H1 (cell line): ENCODE measurements around the gene INPP4B. TPM values are rescaled to one million over a fixed set of nuclear protein-coding genes. Genes with fewer than 3 reads are reported as not detected.

Experiments
- CTCF ChIA-PET: fragments of 300-600 bp; sonication (Branson Sonifier 250); formaldehyde crosslinking; loops from one replicate; lab custom pipeline; 2021; ENCODE audit not compliant: partially characterized antibody; lab: Charles Lee
- POLR2A ChIA-PET: fragments of 300-600 bp; sonication (Branson Sonifier 250); formaldehyde crosslinking; loops from one replicate; lab custom pipeline; 2021; ENCODE audit warnings: inconsistent platforms; ENCODE audit not compliant: partially characterized antibody; lab: Charles Lee
- DNase-seq, 2 experiments: peaks; one replicate each; pipeline versions ENCODE4 v3.0.0 to v3.0.0-alpha.2; 2010 to 2022; ENCODE audit warnings: low spot score in 2 of 2, low read depth in 1 of 2, mixed read lengths in 1 of 2
- FAIRE-seq: peaks from 2 replicates; lab custom pipeline; 2011; peaks lifted over from hg19 to GRCh38; lab: Jason Lieb, UNC
- H2AFZ ChIP-seq: 2 replicates; pipeline ENCODE4 v1.8.1; 2012; ENCODE audit warnings: low read length, inconsistent platforms
- H2AK5ac ChIP-seq: 2 replicates; pipeline ENCODE4 v1.6.1; 2013; ENCODE audit warnings: low read depth, low read length
- H2BK120ac ChIP-seq: replicated peaks from 2 replicates; pipeline ENCODE3; 2013; ENCODE audit warnings: low read depth, low read length, inconsistent platforms
- H2BK12ac ChIP-seq: 2 replicates; pipeline ENCODE4 v1.6.1; 2013; ENCODE audit warnings: low read depth, low read length
- H2BK15ac ChIP-seq: 2 replicates; pipeline ENCODE4 v1.6.1; 2013; ENCODE audit warnings: low read length
- H2BK20ac ChIP-seq: 2 replicates; pipeline ENCODE4 v1.6.1; 2013; ENCODE audit warnings: low read length
- H2BK5ac ChIP-seq: 2 replicates; pipeline ENCODE4 v1.6.1; 2013; ENCODE audit warnings: low read depth, low read length
- H3K14ac ChIP-seq: 2 replicates; pipeline ENCODE4 v1.6.1; 2013; ENCODE audit warnings: inconsistent platforms; ENCODE audit not compliant: insufficient read length
- H3K18ac ChIP-seq: 2 replicates; pipeline ENCODE4 v1.6.1; 2013; ENCODE audit warnings: low read length; ENCODE audit errors: extremely low read depth
- H3K23ac ChIP-seq: 2 replicates; pipeline ENCODE4 v1.6.1; 2013; ENCODE audit warnings: inconsistent platforms; ENCODE audit not compliant: insufficient read length
- H3K23me2 ChIP-seq: 2 replicates; pipeline ENCODE4 v1.6.1; 2013; ENCODE audit warnings: low read depth, low read length
- H3K27ac ChIP-seq: 2 replicates; pipeline ENCODE4 v1.6.1; 2011; ENCODE audit warnings: low read depth, low read length, inconsistent platforms
- H3K27me3 ChIP-seq, 4 experiments: replicated peaks in 1 of 4; 1 replicate in 1 of 4; 2 replicates in 3 of 4; pipeline versions ENCODE4 v1.6.1 to v1.8.1; 2011 to 2013; ENCODE audit warnings: low read length in 3 of 4, mild to moderate bottlenecking in 3 of 4, inconsistent platforms in 2 of 4, mixed read lengths in 2 of 4, moderate library complexity in 1 of 4; ENCODE audit not compliant: control insufficient read depth in 3 of 4, insufficient read depth in 3 of 4; ENCODE audit errors: extremely low read depth in 1 of 4
- H3K36me3 ChIP-seq, 4 experiments: 2 replicates each; pipeline versions ENCODE4 v1.6.1 to v1.8.1; 2011 to 2013; ENCODE audit warnings: mild to moderate bottlenecking in 4 of 4, low read length in 3 of 4, moderate library complexity in 2 of 4, control low read depth in 1 of 4, inconsistent platforms in 1 of 4; ENCODE audit not compliant: insufficient read depth in 4 of 4, control insufficient read depth in 2 of 4
- H3K4ac ChIP-seq: replicated peaks from 2 replicates; pipeline ENCODE3; 2013; ENCODE audit warnings: low read length, low read depth, mixed read lengths, inconsistent platforms; ENCODE audit not compliant: insufficient read length
- H3K4me1 ChIP-seq, 4 experiments: replicated peaks in 1 of 4; 1 replicate in 1 of 4; 2 replicates in 3 of 4; pipeline versions ENCODE4 v1.6.1 to v1.8.1; 2011 to 2013; ENCODE audit warnings: low read length in 3 of 4, inconsistent platforms in 2 of 4, mixed read lengths in 1 of 4; ENCODE audit not compliant: insufficient read depth in 4 of 4, control insufficient read depth in 3 of 4
- H3K4me2 ChIP-seq, 2 experiments: 2 replicates each; pipeline versions ENCODE4 v1.6.1 to v1.8.1; 2011 to 2013; ENCODE audit warnings: low read depth in 2 of 2, low read length in 2 of 2, control low read depth in 1 of 2, inconsistent platforms in 1 of 2, mild to moderate bottlenecking in 1 of 2; ENCODE audit not compliant: insufficient read depth in 1 of 2
- H3K4me3 ChIP-seq, 4 experiments: fragments of 200-600, 300-600 bp in 1 of 4; sonication (generic), shearing (Covaris generic), sonication (Bioruptor Twin) in 1 of 4; 2 replicates each; pipeline versions ENCODE4 v1.5.1 to v1.8.1; 2011 to 2016; ENCODE audit warnings: low read length in 4 of 4, low read depth in 3 of 4, control low read depth in 2 of 4, inconsistent platforms in 2 of 4, mild to moderate bottlenecking in 2 of 4, mixed read lengths in 1 of 4, moderate library complexity in 1 of 4; ENCODE audit not compliant: insufficient read depth in 2 of 4; ENCODE audit errors: extremely low read depth in 1 of 4
- H3K56ac ChIP-seq: replicated peaks from 2 replicates; pipeline ENCODE3; 2013; ENCODE audit warnings: low read depth, mild to moderate bottlenecking, mixed read lengths, low read length, inconsistent platforms; ENCODE audit not compliant: insufficient read length
- H3K79me1 ChIP-seq: 2 replicates; pipeline ENCODE4 v1.6.1; 2013; ENCODE audit warnings: low read depth, low read length, control low read depth
- H3K79me2 ChIP-seq, 2 experiments: 2 replicates each; pipeline versions ENCODE4 v1.6.1 to v1.8.1; 2012 to 2013; ENCODE audit warnings: low read length in 2 of 2, mild to moderate bottlenecking in 2 of 2, inconsistent platforms in 1 of 2; ENCODE audit not compliant: insufficient read depth in 2 of 2, control insufficient read depth in 1 of 2
- H3K9ac ChIP-seq, 4 experiments: replicated peaks in 1 of 4; 1 replicate in 1 of 4; 2 replicates in 3 of 4; pipeline versions ENCODE4 v1.6.1 to v1.8.1; 2011 to 2013; ENCODE audit warnings: low read depth in 3 of 4, low read length in 3 of 4, control low read depth in 2 of 4, mild to moderate bottlenecking in 2 of 4, moderate library complexity in 2 of 4, inconsistent platforms in 1 of 4; ENCODE audit errors: extremely low read depth in 1 of 4
- H3K9me3 ChIP-seq, 2 experiments: 2 replicates each; pipeline versions ENCODE4 v1.6.1 to v1.8.1; 2012 to 2013; ENCODE audit warnings: mild to moderate bottlenecking in 2 of 2, moderate library complexity in 2 of 2, control low read depth in 1 of 2, inconsistent platforms in 1 of 2, low read depth in 1 of 2, low read length in 1 of 2, mixed read lengths in 1 of 2; ENCODE audit not compliant: insufficient read depth in 2 of 2
- H4K20me1 ChIP-seq, 2 experiments: replicated peaks in 1 of 2; 2 replicates each; pipeline versions ENCODE3 to v1.8.1; 2011 to 2013; ENCODE audit warnings: inconsistent platforms in 2 of 2, low read length in 2 of 2, mild to moderate bottlenecking in 1 of 2; ENCODE audit not compliant: insufficient read depth in 2 of 2, control insufficient read depth in 1 of 2
- H4K5ac ChIP-seq: 2 replicates; pipeline ENCODE4 v1.6.1; 2013; ENCODE audit warnings: low read length, low read depth, mixed read lengths, inconsistent platforms; ENCODE audit not compliant: insufficient read length
- H4K8ac ChIP-seq: 2 replicates; pipeline ENCODE4 v1.8.0; 2013; ENCODE audit warnings: mild to moderate bottlenecking, moderate library complexity, low read length, inconsistent platforms; ENCODE audit not compliant: insufficient read depth; ENCODE audit errors: extremely low read depth
- H4K91ac ChIP-seq: replicated peaks from 2 replicates; pipeline ENCODE3; 2013; ENCODE audit warnings: low read length, mixed read lengths, inconsistent platforms; ENCODE audit not compliant: insufficient read length
- ASH2L ChIP-seq: fragments of 200-600, 300-600 bp; sonication (generic); IDR thresholded peaks from one replicate; pipeline ENCODE4 v1.7.1; 2017; ENCODE audit warnings: low read length
- BRCA1 ChIP-seq: IDR thresholded peaks from 2 replicates; pipeline ENCODE4 v1.6.1; 2012; ENCODE audit warnings: low read depth, low read length, improper control_type of control experiment
- CBX8 ChIP-seq: fragments of 300-800, 300-1000 bp; sonication (generic); IDR thresholded peaks from 2 replicates; pipeline ENCODE4 v1.7.1; 2016; ENCODE audit warnings: low read depth, low read length, borderline replicate concordance
- GTF2F1 ChIP-seq: IDR thresholded peaks from 2 replicates; pipeline ENCODE4 v1.6.1; 2012; ENCODE audit warnings: low read depth, low read length, improper control_type of control experiment, borderline replicate concordance
- KDM5A ChIP-seq: fragments of 200-600 bp; IDR thresholded peaks from 2 replicates; pipeline ENCODE4 v1.7.1; 2012; ENCODE audit warnings: mild to moderate bottlenecking, low read length, inconsistent platforms, mixed read lengths
- MAFK ChIP-seq: IDR thresholded peaks from 2 replicates; pipeline ENCODE4 v1.6.1; 2012; ENCODE audit warnings: low read depth, mild to moderate bottlenecking, improper control_type of control experiment, low read length
- PHF8 ChIP-seq: fragments of 200-600 bp; sonication (generic); conservative IDR thresholded peaks from 2 replicates; pipeline ENCODE4 v1.7.1; 2012; ENCODE audit warnings: low read depth, mild to moderate bottlenecking, inconsistent platforms, low read length, moderate library complexity
- RFX5 ChIP-seq: IDR thresholded peaks from 2 replicates; pipeline ENCODE4 v1.6.1; 2011; ENCODE audit warnings: low read depth, low read length, improper control_type of control experiment, borderline replicate concordance
- RNF2 ChIP-seq: fragments of 200-900, 300-1000 bp; sonication (generic); IDR thresholded peaks from 2 replicates; pipeline ENCODE4 v1.7.1; 2016; ENCODE audit warnings: borderline replicate concordance, low read depth, mild to moderate bottlenecking, antibody characterized with exemption, low read length; ENCODE audit not compliant: poor library complexity, severe bottlenecking; ENCODE audit errors: missing control alignments
- USF2 ChIP-seq: IDR thresholded peaks from 2 replicates; pipeline ENCODE4 v1.6.1; 2011; ENCODE audit warnings: low read length, improper control_type of control experiment
- WGBS, 2 experiments: shearing (Covaris generic) in 1 of 2; methylation state at CpG; one replicate each; pipeline versions ENCODE4 v1.1.6 to v1.1.7; 2013 to 2015; ENCODE audit warnings: low lambda C conversion rate in 2 of 2, mixed read lengths in 2 of 2, inconsistent platforms in 1 of 2, low coverage in 1 of 2, missing lambda C conversion rate in 1 of 2; ENCODE audit not compliant: insufficient replicate concordance in 2 of 2, insufficient coverage in 1 of 2, insufficient read length in 1 of 2; ENCODE audit errors: extremely low coverage in 1 of 2, missing lambda C conversion rate in 1 of 2; 5-methylcytosine and 5-hydroxymethylcytosine counted together
- polyA plus RNA-seq, 7 experiments: library from polyadenylated mRNA; depleted of rRNA in 3 of 7; stranded (reverse) in 5 of 7; unstranded in 2 of 7; fragments of >200 nt in 5 of 7; fragments of 200-250 nt in 2 of 7; gene quantifications; 1 replicate in 5 of 7; 2 replicates in 1 of 7; 4 replicates in 1 of 7; pipeline versions ENCODE4 v1.2.1 to v1.2.3, GENCODE V29; 2011 to 2013; ENCODE audit warnings: missing spikeins in 2 of 7, mixed read lengths in 2 of 7
- total RNA-seq: library from RNA; stranded (reverse); fragmentation: NEBNext Ultra II Directional; extraction: Animal tissue kit (Norgen Biotek cat#: 25700); gene quantifications from 2 replicates; pipeline ENCODE4 v1.2.1, GENCODE V29; 2021

The INPP4B gene
- total and polyA plus RNA-seq, 2 of the 8 experiments (the other 6 are each of a cell fraction or from before 2014, with no cell fraction given), result 0.11 to 0.54 TPM

- H3K4me2 ChIP-seq, result no peak overlapping the region
- H2BK120ac ChIP-seq, result no peak overlapping the region
- no peaks in the 10 kb centered on the region for H4K20me1 ChIP-seq
- H2BK15ac ChIP-seq, result no peak overlapping the region
- H3K23ac ChIP-seq, result no peak overlapping the region
- H2BK12ac ChIP-seq, result no peak overlapping the region
- H3K18ac ChIP-seq, result no peak overlapping the region
- no peaks in the 10 kb centered on the region for H3K4me1 ChIP-seq
- DNase-seq (no peak), FAIRE-seq (no peak)
- no peak overlapping the region for H4K5ac ChIP-seq
- no peaks in the 10 kb centered on the region for H3K36me3 ChIP-seq
- no peak overlapping the region for H2BK20ac ChIP-seq
- no peak overlapping the region for H3K4ac ChIP-seq
- H3K79me1 ChIP-seq, result no peaks in the 10 kb centered on the region
- H3K23me2 ChIP-seq, result no peaks in the 10 kb centered on the region
- no peak overlapping the region for H3K9ac ChIP-seq
- H3K4me3 ChIP-seq, result no peak overlapping the region
- H4K8ac ChIP-seq, result no peak overlapping the region
- no peaks in the 10 kb centered on the region for H3K27me3 ChIP-seq
- H3K56ac ChIP-seq, result no peak overlapping the region
- no peaks in the 10 kb centered on the region for H3K9me3 ChIP-seq
- no peak overlapping the region for H3K14ac ChIP-seq
- WGBS, 2 experiments, result 92% methylated on average over 4 of the region's 4 CpGs; no CpG with 5 or more reads in 1 of the 2 experiments
- ChIA-PET CTCF (no interaction called here), POLR2A (no interaction called here)
- H2BK5ac ChIP-seq, result no peak overlapping the region
- no peak overlapping the region for H4K91ac ChIP-seq
- H2AFZ ChIP-seq, result no peak overlapping the region
- no peak overlapping the region for H2AK5ac ChIP-seq
- no peak overlapping the region for H3K27ac ChIP-seq
- no peaks in the 10 kb centered on the region for H3K79me2 ChIP-seq
- TF ChIP-seq GTF2F1, result no peak
- no peak for TF ChIP-seq USF2
- TF ChIP-seq PHF8, result no peak
- no peak for TF ChIP-seq RNF2
- TF ChIP-seq ASH2L, result no peak
- TF ChIP-seq KDM5A, result no peak
- no peak for TF ChIP-seq CBX8
- TF ChIP-seq RFX5, result no peak
- TF ChIP-seq BRCA1, result no peak
- TF ChIP-seq MAFK, result no peak
These were observed 68.9 kb downstream of the INPP4B start for GRCh38 chr4:142777045-142777743.
